Fibroblast of pulmonary artery (primary cell): ENCODE data around the gene COQ9.
A peak's percentile ranks its signal among the peaks of the same experiment; 100 is the strongest.

ENCODE experiments used
- DNase-seq: peaks from one replicate; pipeline ENCODE4 v3.0.0-alpha.2; 2010; ENCODE audit warnings: low read depth
- H3K4me3 ChIP-seq: replicated peaks from 2 replicates; pipeline ENCODE4 v1.5.1; 2011; ENCODE audit warnings: low read depth, mild to moderate bottlenecking, control low read depth, low read length, moderate library complexity
- TF ChIP-seq, protein P1 (sequence below): IDR thresholded peaks from 2 replicates; pipeline ENCODE4 v1.5.1; 2011; ENCODE audit warnings: mild to moderate bottlenecking, control low read depth, low read length, inconsistent platforms; ENCODE audit errors: missing control alignments

The COQ9 gene

DNA sequence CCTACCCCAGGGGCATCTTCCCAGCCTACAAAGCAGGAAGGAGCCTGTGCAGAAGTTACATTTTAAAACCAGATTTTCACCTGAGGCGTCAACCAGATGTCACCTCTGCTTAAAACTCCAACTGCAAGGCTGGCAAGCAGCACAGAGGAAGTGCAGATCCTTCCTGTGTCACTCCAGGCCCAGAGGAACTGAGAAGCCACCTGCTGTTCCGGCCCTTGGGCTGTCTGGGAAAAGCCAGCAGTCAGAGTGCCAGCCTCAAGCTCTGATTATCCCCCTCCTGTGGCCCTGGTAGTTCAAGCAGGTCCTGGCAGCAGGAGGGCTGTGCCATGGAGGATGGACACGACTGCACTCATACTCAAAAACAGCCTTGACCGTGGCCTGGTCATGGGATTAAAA, 25.4 kb downstream of the COQ9 start:
- TF ChIP-seq, protein P1, sequence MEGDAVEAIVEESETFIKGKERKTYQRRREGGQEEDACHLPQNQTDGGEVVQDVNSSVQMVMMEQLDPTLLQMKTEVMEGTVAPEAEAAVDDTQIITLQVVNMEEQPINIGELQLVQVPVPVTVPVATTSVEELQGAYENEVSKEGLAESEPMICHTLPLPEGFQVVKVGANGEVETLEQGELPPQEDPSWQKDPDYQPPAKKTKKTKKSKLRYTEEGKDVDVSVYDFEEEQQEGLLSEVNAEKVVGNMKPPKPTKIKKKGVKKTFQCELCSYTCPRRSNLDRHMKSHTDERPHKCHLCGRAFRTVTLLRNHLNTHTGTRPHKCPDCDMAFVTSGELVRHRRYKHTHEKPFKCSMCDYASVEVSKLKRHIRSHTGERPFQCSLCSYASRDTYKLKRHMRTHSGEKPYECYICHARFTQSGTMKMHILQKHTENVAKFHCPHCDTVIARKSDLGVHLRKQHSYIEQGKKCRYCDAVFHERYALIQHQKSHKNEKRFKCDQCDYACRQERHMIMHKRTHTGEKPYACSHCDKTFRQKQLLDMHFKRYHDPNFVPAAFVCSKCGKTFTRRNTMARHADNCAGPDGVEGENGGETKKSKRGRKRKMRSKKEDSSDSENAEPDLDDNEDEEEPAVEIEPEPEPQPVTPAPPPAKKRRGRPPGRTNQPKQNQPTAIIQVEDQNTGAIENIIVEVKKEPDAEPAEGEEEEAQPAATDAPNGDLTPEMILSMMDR: no peak
- no peak for DNase-seq
- no peak overlapping the region for H3K4me3 ChIP-seq

DNA sequence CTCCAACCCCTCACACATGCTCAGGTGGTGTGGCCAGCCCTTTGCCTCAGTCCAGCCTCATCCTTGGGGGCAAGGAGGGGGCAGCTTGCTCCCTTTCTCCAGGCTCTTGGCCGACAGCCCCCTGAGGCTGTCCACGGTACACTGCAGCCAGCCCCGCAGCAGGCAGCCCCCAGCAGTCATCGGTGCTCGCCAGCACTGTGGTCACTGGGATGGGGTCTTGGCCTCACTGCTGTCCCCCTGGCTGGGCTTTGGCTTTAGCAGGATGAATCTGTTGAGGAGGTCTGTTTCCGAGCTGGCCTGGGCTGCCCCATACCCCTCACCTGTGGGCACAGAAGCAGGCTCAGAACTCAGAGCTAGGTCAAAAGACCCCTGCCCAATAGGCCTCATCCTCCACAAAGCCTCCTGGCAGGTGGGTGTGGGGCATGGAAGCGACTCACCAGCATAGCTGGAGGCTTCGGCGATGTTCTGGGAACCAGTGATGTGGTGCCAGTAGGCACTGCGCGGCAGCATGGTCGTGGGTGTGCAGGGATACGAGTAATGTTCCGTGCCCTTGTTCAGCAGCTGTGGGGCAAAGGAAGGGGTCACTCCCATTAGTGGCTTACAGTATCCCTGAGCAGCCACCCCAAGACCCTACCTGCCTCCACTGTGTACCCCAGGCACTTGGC, 26.0 kb downstream of the COQ9 start:
- no peak overlapping the region for H3K4me3 ChIP-seq
- TF ChIP-seq, protein P1: no peak
- no peak for DNase-seq

DNA sequence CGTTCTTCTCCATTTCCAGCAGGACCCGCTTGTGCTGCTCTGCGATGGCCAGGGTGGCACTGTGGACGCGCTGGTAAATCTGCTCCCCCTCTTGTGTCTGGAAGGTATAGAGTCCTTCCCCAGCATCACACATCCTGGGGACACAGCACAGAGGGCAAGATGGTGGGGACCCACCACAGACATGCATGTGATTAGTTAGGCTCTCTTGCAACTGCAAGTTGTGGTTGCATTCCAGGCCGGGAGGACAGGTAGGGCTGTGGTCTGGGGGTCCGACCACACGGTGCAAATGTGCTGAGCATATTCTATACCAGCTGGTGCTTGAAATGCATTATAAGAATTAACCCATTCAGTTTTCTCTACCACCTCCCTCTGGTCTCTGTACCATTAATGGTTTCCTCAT, 26.6 kb downstream of the COQ9 start:
- TF ChIP-seq, protein P1: no peak
- H3K4me3 ChIP-seq: no peak overlapping the region

DNA sequence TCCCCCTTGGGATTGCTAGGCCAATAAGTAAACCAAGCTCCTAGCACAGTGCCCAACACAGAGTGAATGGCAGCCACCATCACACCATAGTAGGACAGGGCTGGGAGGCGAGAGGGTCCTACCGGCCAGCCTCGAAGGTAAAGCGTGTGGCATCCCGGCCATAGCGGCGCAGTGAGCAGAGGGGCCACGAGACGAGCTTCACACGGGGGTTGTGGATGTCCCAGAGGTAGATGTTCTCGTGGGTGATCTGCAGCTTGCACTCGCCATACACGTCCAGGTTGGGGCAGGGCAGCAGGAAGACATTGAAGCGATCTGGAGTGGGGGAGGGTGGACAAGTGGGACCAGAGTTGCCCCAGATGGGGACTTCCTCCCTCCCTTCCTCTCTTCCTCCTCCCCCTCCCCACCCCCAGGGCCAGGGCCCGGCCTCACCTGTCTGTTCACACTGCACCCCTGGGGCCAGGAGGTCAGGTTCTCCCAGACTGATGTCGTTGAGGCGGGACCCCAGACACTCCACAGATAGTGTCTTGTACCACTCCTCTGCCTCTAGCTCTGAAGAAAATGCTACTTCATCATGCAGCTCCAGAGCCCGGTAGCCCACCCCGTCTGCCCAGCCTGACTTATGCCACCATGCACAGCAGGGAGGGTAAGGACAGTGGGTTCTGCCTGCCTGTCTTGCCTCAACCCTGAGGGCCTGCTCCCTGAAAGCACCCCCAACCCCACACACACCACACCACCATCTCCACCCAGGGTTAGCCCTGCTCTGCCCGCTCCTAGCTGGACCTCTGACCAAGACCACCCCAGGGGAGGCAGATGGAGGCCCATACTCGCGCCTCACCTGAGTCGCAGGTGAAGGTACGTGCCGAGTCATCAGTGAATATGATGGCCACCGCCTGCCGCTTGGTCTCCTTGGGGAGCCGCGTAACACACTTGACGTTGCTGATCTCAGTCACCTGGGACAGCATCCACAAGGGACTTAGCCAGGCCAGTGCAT, 27.7 kb downstream of the COQ9 start:
- no peak for DNase-seq
- TF ChIP-seq, protein P1: no peak
- H3K4me3 ChIP-seq: no peak overlapping the region

More for the DNA sequence above, 26.6 kb downstream of the COQ9 start:
- DNase-seq: no peak

DNA sequence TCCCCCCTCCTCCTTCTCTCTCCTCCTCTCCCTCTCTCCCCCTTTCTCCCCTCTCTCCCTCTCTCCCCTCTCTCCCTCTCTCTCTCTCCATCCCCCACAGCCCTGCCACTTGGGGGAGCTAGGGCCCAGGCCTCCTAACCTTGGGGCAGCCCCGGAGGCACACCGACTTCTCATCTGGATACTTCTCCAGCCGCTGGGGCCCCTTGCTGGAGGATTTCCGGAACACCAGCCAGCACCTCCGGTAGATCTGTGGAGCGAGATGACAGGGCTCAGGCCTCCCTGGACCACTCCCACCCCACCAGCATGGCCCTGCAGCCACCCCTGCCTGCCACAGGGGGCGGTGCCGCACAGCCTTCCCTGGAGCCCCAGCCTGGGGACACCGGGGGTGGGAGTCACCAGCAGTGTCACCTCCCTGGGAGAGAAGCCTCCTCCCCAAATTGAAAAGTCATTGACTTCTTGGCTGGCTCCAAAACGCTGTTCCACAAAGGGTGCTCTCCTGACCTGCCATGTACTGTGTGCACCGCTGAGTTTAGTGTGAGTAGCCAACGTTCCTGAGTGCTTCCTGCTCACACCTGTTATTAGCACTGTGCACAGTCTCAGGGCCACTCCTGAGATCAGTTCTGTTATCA, 28.5 kb downstream of the COQ9 start:
- H3K4me3 ChIP-seq: no peak overlapping the region

More for the DNA sequence above, 28.5 kb downstream of the COQ9 start:
- peak; percentile 69 for DNase-seq
- TF ChIP-seq, protein P1: peak; percentile 67
